ENCODE data around the gene PRRT4. TPM values are rescaled to one million over a fixed set of nuclear protein-coding genes. Genes with fewer than 3 reads are reported as not detected.

The PRRT4 gene
- total RNA-seq, 2 donors from 2014 or later: 0.27 TPM; not detected in 1

GRCh38 chr7:128302139-128302538 lies 59.4 kb downstream of the PRRT4 start:
- H3K9me3 Mint-ChIP-seq: no peaks in the 10 kb centered on the region
- H3K27ac Mint-ChIP-seq: no peak overlapping the region
- no peak for ATAC-seq
- H3K36me3 Mint-ChIP-seq: peaks cover 0 to 4% of the 10 kb centered on the region in 2 donors
- DNase-seq (ENCODE audit: low spot score in 2 of 2): no peak

Other genes with a start within 250 kb of the PRRT4 start
- not detected for gene LEP, start 120.4 kb downstream of the PRRT4 start, total RNA-seq
- 10 to 100 TPM; 43.4 to 51.3 TPM for gene RBM28, start 17.8 kb downstream of the PRRT4 start, total RNA-seq
- gene IMPDH1, start 48.3 kb upstream of the PRRT4 start, total RNA-seq: 10 to 100 TPM; 29.5 to 66.9 TPM
- 100 to 1,000 TPM in 1 of 2 donors, 10 to 100 TPM in 1; 20.3 to 239 TPM for gene HILPDA, start 94.2 kb upstream of the PRRT4 start, total RNA-seq
- 10 to 100 TPM; 31.1 to 34.1 TPM for gene METTL2B, start 115.1 kb upstream of the PRRT4 start, total RNA-seq